ENCODE measurements around the gene KLHL22.
"Not testable (repeated sequence)": the region's sequence is repeated elsewhere in the genome, so short reads cannot be mapped to it uniquely, and the experiment has no call there.

Gene KLHL22

GRCh38 chr22:20395181-20395906, 100.3 kb downstream of the KLHL22 start:
- Histone ChIP-seq H3K36me3 (replicated peaks; ENCODE audit: insufficient read depth, low read length) (no peaks in the 10 kb centered on the region), H3K9me2 (replicated peaks; ENCODE audit: insufficient read depth, low read length) (no peaks in the 10 kb centered on the region), H3K4me3 (ENCODE audit: low read length) (no peak overlapping the region), H3K79me2 (ENCODE audit: low read length) (peaks cover 4% of the 10 kb centered on the region; the same call in 1 of the 2 replicates), H3K4me2 (ENCODE audit: low read depth, low read length) (peak overlapping the region; percentile 86; the same call in 1 of the 2 replicates), H3K27ac (ENCODE audit: low read length) (no peak overlapping the region), H3K27me3 (replicated peaks; ENCODE audit: insufficient read depth, low read length) (no peaks in the 10 kb centered on the region), H4K20me1 (ENCODE audit: insufficient read depth, low read length) (no peaks in the 10 kb centered on the region), H3F3A (ENCODE audit: insufficient read depth, low read length) (no peaks in the 10 kb centered on the region), H3K9me3 (replicated peaks; ENCODE audit: insufficient read depth, low read length) (no peaks in the 10 kb centered on the region), H3K4me1 (ENCODE audit: low read length) (no peaks in the 10 kb centered on the region), H2AFZ (ENCODE audit: low read length) (no peak overlapping the region), H3K9ac (ENCODE audit: low read length) (no peak overlapping the region)
- TF ChIP-seq EZH2 (optimal IDR thresholded peaks at IDR 0.05; ENCODE audit: low read depth, low read length) (no peak), CTCF (IDR thresholded peaks at IDR 0.05; ENCODE audit: low read length) (no peak), EZH2phosphoT487 (IDR thresholded peaks at IDR 0.05; ENCODE audit: low read length) (no peak)
- DNase-seq = no peak

DNA sequence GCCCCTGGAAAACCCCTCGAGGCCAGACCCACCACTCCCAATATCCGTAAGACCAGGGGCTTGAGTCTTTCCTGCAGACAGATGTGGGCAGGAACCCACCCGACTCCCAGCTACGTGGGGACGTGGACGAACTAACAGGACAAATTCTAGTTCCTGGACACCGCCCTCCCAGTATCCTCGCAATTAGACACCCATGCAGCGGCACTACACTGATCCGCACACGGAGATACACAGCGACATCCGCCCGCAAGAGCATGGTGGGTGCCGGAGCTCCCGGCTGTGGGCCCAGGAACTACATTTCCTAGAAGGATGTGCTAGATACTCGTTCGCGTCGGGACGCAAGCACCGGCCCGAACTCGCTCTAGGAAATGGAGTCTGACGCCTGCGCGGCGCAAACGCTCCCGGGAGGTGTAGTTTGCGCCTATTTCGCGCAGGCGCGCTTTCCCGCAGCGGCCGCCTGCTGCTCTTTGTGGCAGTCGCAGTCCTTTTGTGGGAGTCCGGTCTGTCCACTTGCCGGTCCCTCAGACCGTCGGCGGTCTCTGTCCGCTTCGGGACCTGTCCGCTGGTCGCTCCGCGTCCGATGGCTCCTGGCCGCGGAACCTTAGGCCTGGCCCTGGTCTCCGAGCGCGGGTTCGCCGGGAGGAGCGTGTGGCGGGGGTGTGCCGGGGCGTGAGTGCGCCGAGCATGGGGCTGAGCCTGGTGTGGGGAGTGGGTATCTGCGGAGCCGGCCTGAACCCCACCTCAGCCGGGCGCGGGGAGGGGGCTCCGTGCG, 101.7 kb downstream of the KLHL22 start, which contains the start of gene ZNF74:
ZNF74 (plus strand) TSS at position 447 of the 772 bp plus-strand sequence. CDS start 478 bp downstream, outside the sequence.
- peak within 1 kb of the TSS; percentile 99 for H3K4me3 ChIP-seq (ENCODE audit: low read length)
- H3K9ac ChIP-seq (ENCODE audit: low read length) = peak within 1 kb of the TSS; percentile 76
- H4K20me1 ChIP-seq (ENCODE audit: insufficient read depth, low read length) = no peaks in the 10 kb centered on the region
- H3K4me2 ChIP-seq (ENCODE audit: low read depth, low read length) = peak within 1 kb of the TSS; percentile 86
- no peaks in the 10 kb centered on the region for H3K9me3 ChIP-seq (replicated peaks; ENCODE audit: insufficient read depth, low read length)
- no peaks in the 10 kb centered on the region for H3K36me3 ChIP-seq (replicated peaks; ENCODE audit: insufficient read depth, low read length)
- DNase-seq = peak; percentile 88
- H3K27ac ChIP-seq (ENCODE audit: low read length) = no peak within 1 kb of the TSS
- H3F3A ChIP-seq (ENCODE audit: insufficient read depth, low read length) = no peaks in the 10 kb centered on the region
- no peaks in the 10 kb centered on the region for H3K4me1 ChIP-seq (ENCODE audit: low read length)
- H3K79me2 ChIP-seq (ENCODE audit: low read length) = peaks cover 4% of the 10 kb centered on the region; the same call in 1 of the 2 replicates
- TF ChIP-seq EZH2phosphoT487 (IDR thresholded peaks at IDR 0.05; ENCODE audit: low read length) (no peak), CTCF (IDR thresholded peaks at IDR 0.05; ENCODE audit: low read length) (no peak), EZH2 (optimal IDR thresholded peaks at IDR 0.05; ENCODE audit: low read depth, low read length) (no peak)
- H3K9me2 ChIP-seq (replicated peaks; ENCODE audit: insufficient read depth, low read length) = no peaks in the 10 kb centered on the region
- H2AFZ ChIP-seq (ENCODE audit: low read length) = peak within 1 kb of the TSS; percentile 97
- no peaks in the 10 kb centered on the region for H3K27me3 ChIP-seq (replicated peaks; ENCODE audit: insufficient read depth, low read length)

GRCh38 chr22:20392983-20393704, 102.5 kb downstream of the KLHL22 start:
- peaks cover 5% of the 10 kb centered on the region for H3K4me1 ChIP-seq (ENCODE audit: low read length)
- no peaks in the 10 kb centered on the region for H3K36me3 ChIP-seq (replicated peaks; ENCODE audit: insufficient read depth, low read length)
- no peaks in the 10 kb centered on the region for H3K9me3 ChIP-seq (replicated peaks; ENCODE audit: insufficient read depth, low read length)
- no peaks in the 10 kb centered on the region for H3K9me2 ChIP-seq (replicated peaks; ENCODE audit: insufficient read depth, low read length)
- no peak for TF ChIP-seq EZH2phosphoT487 (IDR thresholded peaks at IDR 0.05; ENCODE audit: low read length)
- TF ChIP-seq CTCF (IDR thresholded peaks at IDR 0.05; ENCODE audit: low read length) = no peak
- no peak for TF ChIP-seq EZH2 (optimal IDR thresholded peaks at IDR 0.05; ENCODE audit: low read depth, low read length)
- H3K27ac ChIP-seq (ENCODE audit: low read length) = no peak overlapping the region
- peaks cover 4% of the 10 kb centered on the region; the same call in 1 of the 2 replicates for H3K79me2 ChIP-seq (ENCODE audit: low read length)
- no peaks in the 10 kb centered on the region for H3K27me3 ChIP-seq (replicated peaks; ENCODE audit: insufficient read depth, low read length)
- H3F3A ChIP-seq (ENCODE audit: insufficient read depth, low read length) = 0 out of 2 replicates have a peak, but pooled peaks cover 2% of the 10 kb centered on the region
- H2AFZ ChIP-seq (ENCODE audit: low read length) = peak overlapping the region; percentile 97
- peak overlapping the region; percentile 76; the same call in 1 of the 2 replicates for H3K9ac ChIP-seq (ENCODE audit: low read length)
- H3K4me3 ChIP-seq (ENCODE audit: low read length) = peak overlapping the region; percentile 99
- H4K20me1 ChIP-seq (ENCODE audit: insufficient read depth, low read length) = no peaks in the 10 kb centered on the region
- H3K4me2 ChIP-seq (ENCODE audit: low read depth, low read length) = peak overlapping the region; percentile 86
- no peak for DNase-seq

- not testable (repeated sequence) for H3K36me3 ChIP-seq (replicated peaks; ENCODE audit: insufficient read depth, low read length); H3K4me3 ChIP-seq (ENCODE audit: low read length); H3K9ac ChIP-seq (ENCODE audit: low read length); H3K9me2 ChIP-seq (replicated peaks; ENCODE audit: insufficient read depth, low read length); H3K9me3 ChIP-seq (replicated peaks; ENCODE audit: insufficient read depth, low read length); H4K20me1 ChIP-seq (ENCODE audit: insufficient read depth, low read length); DNase-seq; H2AFZ ChIP-seq (ENCODE audit: low read length); H3K4me2 ChIP-seq (ENCODE audit: low read depth, low read length); H3K4me1 ChIP-seq (ENCODE audit: low read length); H3F3A ChIP-seq (ENCODE audit: insufficient read depth, low read length); H3K79me2 ChIP-seq (ENCODE audit: low read length); H3K27me3 ChIP-seq (replicated peaks; ENCODE audit: insufficient read depth, low read length); H3K27ac ChIP-seq (ENCODE audit: low read length)
These were observed 103.2 kb downstream of the KLHL22 start for GRCh38 chr22:20392365-20392881.
